Endodermal cell (in vitro differentiated cells): ENCODE results near the gene TBL1XR1. TPM values are rescaled to one million over a fixed set of nuclear protein-coding genes. Genes with fewer than 3 reads are reported as not detected.

ENCODE experiments used
- DNase-seq: peaks from one replicate; pipeline ENCODE4 v3.0.0-alpha.2; 2017
- H3K27ac ChIP-seq: 2 replicates; pipeline ENCODE4 v1.5.1; 2013; ENCODE audit warnings: mild to moderate bottlenecking, low read depth, low read length, moderate library complexity
- H3K27me3 ChIP-seq: 2 replicates; pipeline ENCODE4 v1.6.1; 2013; ENCODE audit warnings: mild to moderate bottlenecking, low read length, moderate library complexity; ENCODE audit not compliant: insufficient read depth, control insufficient read depth, poor library complexity, severe bottlenecking
- H3K36me3 ChIP-seq: 2 replicates; pipeline ENCODE4 v1.7.0; 2013; ENCODE audit warnings: mild to moderate bottlenecking, low read length, moderate library complexity; ENCODE audit not compliant: control insufficient read depth, insufficient read depth
- H3K4me1 ChIP-seq: one replicate; pipeline ENCODE4 v1.7.0; 2013; ENCODE audit warnings: low read length; ENCODE audit not compliant: control insufficient read depth, insufficient read depth
- H3K4me3 ChIP-seq: 2 replicates; pipeline ENCODE4 v1.5.1; 2013; ENCODE audit warnings: mild to moderate bottlenecking, low read length, moderate library complexity
- H3K9ac ChIP-seq: 2 replicates; pipeline ENCODE4 v1.6.1; 2013; ENCODE audit warnings: mild to moderate bottlenecking, low read length, moderate library complexity; ENCODE audit not compliant: poor library complexity, severe bottlenecking; ENCODE audit errors: extremely low read depth
- H3K9me3 ChIP-seq: 2 replicates; pipeline ENCODE4 v1.6.1; 2013; ENCODE audit warnings: mild to moderate bottlenecking, low read length, moderate library complexity; ENCODE audit not compliant: control insufficient read depth
- H3K27ac Mint-ChIP-seq: 2 replicates; pipeline ENCODE4 v1.8.0; 2020; ENCODE audit warnings: mixed read lengths
- H3K27me3 Mint-ChIP-seq: 2 replicates; pipeline ENCODE4 v1.8.0; 2021; ENCODE audit warnings: mild to moderate bottlenecking, mixed read lengths; ENCODE audit not compliant: insufficient read depth
- H3K36me3 Mint-ChIP-seq: 2 replicates; pipeline ENCODE4 v1.8.0; 2020; ENCODE audit warnings: low read depth, mixed read lengths
- H3K4me1 Mint-ChIP-seq: 2 replicates; pipeline ENCODE4 v1.8.0; 2020; ENCODE audit warnings: mixed read lengths
- H3K4me3 Mint-ChIP-seq: 2 replicates; pipeline ENCODE4 v1.8.0; 2020; ENCODE audit warnings: mild to moderate bottlenecking, moderate library complexity, mixed read lengths
- H3K9me3 Mint-ChIP-seq: 2 replicates; pipeline ENCODE4 v1.8.0; 2020; ENCODE audit warnings: mild to moderate bottlenecking, mixed read lengths
- CTCF ChIP-seq: fragments of 200-600 bp; sonication (generic); conservative IDR thresholded peaks from 2 replicates; pipeline ENCODE4 v1.5.0; 2021; ENCODE audit warnings: antibody characterized with exemption, mild to moderate bottlenecking
- WGBS, 2 experiments: methylation state at CpG; one replicate each; pipeline versions ENCODE4 v1.1.5 to v1.1.7; 2013; ENCODE audit warnings: missing lambda C conversion rate in 2 of 2, mixed read lengths in 1 of 2; ENCODE audit not compliant: insufficient coverage in 1 of 2, insufficient read length in 1 of 2; 5-methylcytosine and 5-hydroxymethylcytosine counted together
- total RNA-seq, 2 donors: library from RNA; stranded (reverse); fragmentation: NEBNext Ultra II Directional in 1 of 2; extraction: Animal tissue kit (Norgen Biotek cat#: 25700) in 1 of 2; gene quantifications; 2 replicates in 1 of 2; 3 replicates in 1 of 2; pipeline ENCODE4 v1.2.1, GENCODE V29; 2021

TBL1XR1 gene
- total RNA-seq, 2 donors from 2014 or later, result 235 to 273 TPM

GRCh38 chr3:177196456-177197040 lies 734 bp downstream of the TBL1XR1 start:
- Histone ChIP-seq H3K4me1 (peaks cover 4% of the 10 kb centered on the region), H3K36me3 (peaks cover 14% of the 10 kb centered on the region), H3K9ac (peak overlapping the region; percentile 100), H3K27ac (peak overlapping the region; percentile 98), H3K27me3 (no peaks in the 10 kb centered on the region), H3K9me3 (no peaks in the 10 kb centered on the region), H3K4me3 (peak overlapping the region; percentile 100)
- H3K4me1 Mint-ChIP-seq, result peaks cover 30% of the 10 kb centered on the region
- WGBS, 2 experiments, result 0% methylated on average over 15 to 42 of the region's 43 CpGs
- TF ChIP-seq CTCF, result no peak
- H3K4me3 Mint-ChIP-seq, result peak overlapping the region; percentile 96
- peak overlapping the region; percentile 99 for H3K27ac Mint-ChIP-seq
- H3K9me3 Mint-ChIP-seq, result no peaks in the 10 kb centered on the region
- H3K27me3 Mint-ChIP-seq, result no peaks in the 10 kb centered on the region
- peak; percentile 68 for DNase-seq
- H3K36me3 Mint-ChIP-seq, result peaks cover 24% of the 10 kb centered on the region

- H3K9me3 ChIP-seq, result no peaks in the 10 kb centered on the region
- peak overlapping the region; percentile 100 for H3K9ac ChIP-seq
- peak overlapping the region; percentile 100 for H3K4me3 ChIP-seq
- 0 to 2% methylated on average over 6 to 10 of the region's 10 CpGs for WGBS, 2 experiments
- H3K4me1 ChIP-seq, result peaks cover 4% of the 10 kb centered on the region
- no peak for TF ChIP-seq CTCF
- peaks cover 14% of the 10 kb centered on the region for H3K36me3 ChIP-seq
- H3K27me3 Mint-ChIP-seq, result no peaks in the 10 kb centered on the region
- peak overlapping the region; percentile 99 for H3K27ac Mint-ChIP-seq
- H3K9me3 Mint-ChIP-seq, result no peaks in the 10 kb centered on the region
- H3K27me3 ChIP-seq, result no peaks in the 10 kb centered on the region
- no peak for DNase-seq
- H3K36me3 Mint-ChIP-seq, result peaks cover 24% of the 10 kb centered on the region
- peaks cover 35% of the 10 kb centered on the region for H3K4me1 Mint-ChIP-seq
- peak overlapping the region; percentile 96 for H3K4me3 Mint-ChIP-seq
- peak overlapping the region; percentile 98 for H3K27ac ChIP-seq
These were observed 1.2 kb downstream of the TBL1XR1 start for GRCh38 chr3:177196008-177196455.

DNA sequence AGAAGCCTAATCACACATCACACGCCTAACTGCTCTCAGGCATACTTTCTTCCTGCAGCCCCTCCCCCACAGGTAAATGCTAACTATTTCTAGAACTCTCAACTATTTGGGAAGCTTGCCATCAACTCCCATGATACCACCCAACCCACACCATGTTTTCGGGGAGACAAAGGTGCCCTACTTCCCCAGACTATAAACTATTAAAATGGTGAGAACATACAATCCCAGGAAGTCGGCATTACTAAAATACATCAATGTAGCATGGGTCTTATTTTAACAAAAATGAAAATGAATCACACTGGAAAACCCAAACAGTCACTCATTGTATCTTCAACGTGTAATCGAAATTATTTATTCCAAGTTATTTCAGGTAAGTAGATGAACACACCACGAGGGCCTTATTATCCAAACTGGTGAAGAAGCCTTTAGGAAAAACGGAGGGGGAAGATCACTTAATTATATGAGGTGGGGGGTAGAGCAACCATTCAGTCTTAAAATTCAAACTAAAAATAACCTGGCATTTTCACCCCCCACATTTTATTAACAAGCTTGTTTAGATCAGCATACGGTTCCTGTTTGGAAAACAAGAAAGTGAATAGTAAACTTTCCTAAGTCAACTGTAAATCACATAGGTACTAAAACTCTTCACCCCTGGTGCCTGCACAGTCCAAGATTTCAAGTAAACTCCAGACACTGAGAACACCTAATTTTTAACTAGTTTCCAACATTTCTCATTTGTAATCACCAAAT lies 1.9 kb downstream of the TBL1XR1 start:
- no peak for TF ChIP-seq CTCF
- H3K4me1 Mint-ChIP-seq, result peaks cover 40% of the 10 kb centered on the region

More for the DNA sequence above, 1.9 kb downstream of the TBL1XR1 start:
- peaks cover 4% of the 10 kb centered on the region for H3K4me1 ChIP-seq
- DNase-seq, result peak; percentile 62
- no peaks in the 10 kb centered on the region for H3K27me3 Mint-ChIP-seq
- no peaks in the 10 kb centered on the region for H3K9me3 Mint-ChIP-seq
- peaks cover 24% of the 10 kb centered on the region for H3K36me3 Mint-ChIP-seq
- peak overlapping the region; percentile 96 for H3K4me3 Mint-ChIP-seq
- peak overlapping the region; percentile 98 for H3K27ac ChIP-seq
- no peaks in the 10 kb centered on the region for H3K9me3 ChIP-seq
- H3K27ac Mint-ChIP-seq, result peak overlapping the region; percentile 99
- H3K9ac ChIP-seq, result peak overlapping the region; percentile 100
- no peaks in the 10 kb centered on the region for H3K27me3 ChIP-seq
- H3K36me3 ChIP-seq, result peaks cover 14% of the 10 kb centered on the region
- 0 to 1% methylated on average over 3 to 8 of the region's 8 CpGs for WGBS, 2 experiments
- H3K4me3 ChIP-seq, result peak overlapping the region; percentile 100
